KG1 (cell line): ENCODE data around the gene MAPK14.
"Not testable (repeated sequence)": the region's sequence is repeated elsewhere in the genome, so short reads cannot be mapped to it uniquely, and the experiment has no call there.

Source experiments
- DNase-seq: peaks from one replicate; lab custom pipeline; 2025; lab: John Stamatoyannopoulos, UW

MAPK14 gene

DNA sequence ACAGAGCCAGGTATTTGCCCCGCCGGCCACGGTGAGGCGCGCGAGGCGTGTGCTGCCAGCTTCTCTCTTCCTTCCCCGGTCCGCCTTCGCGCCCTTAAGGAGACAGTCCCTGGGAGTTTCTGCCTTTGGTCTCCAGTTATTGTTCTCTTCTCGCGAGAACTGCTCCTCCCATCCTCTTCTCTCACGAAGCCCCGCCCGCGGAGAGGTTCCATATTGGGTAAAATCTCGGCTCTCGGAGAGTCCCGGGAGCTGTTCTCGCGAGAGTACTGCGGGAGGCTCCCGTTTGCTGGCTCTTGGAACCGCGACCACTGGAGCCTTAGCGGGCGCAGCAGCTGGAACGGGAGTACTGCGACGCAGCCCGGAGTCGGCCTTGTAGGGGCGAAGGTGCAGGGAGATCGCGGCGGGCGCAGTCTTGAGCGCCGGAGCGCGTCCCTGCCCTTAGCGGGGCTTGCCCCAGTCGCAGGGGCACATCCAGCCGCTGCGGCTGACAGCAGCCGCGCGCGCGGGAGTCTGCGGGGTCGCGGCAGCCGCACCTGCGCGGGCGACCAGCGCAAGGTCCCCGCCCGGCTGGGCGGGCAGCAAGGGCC is at the start of gene MAPK14:
Gene MAPK14 (plus strand): TSS at position 308 of the 587 bp plus-strand sequence. CDS start 350 bp downstream, outside the sequence.
- peak; percentile 97 for DNase-seq

- DNase-seq = not testable (repeated sequence)
Measured at GRCh38 chr6:35980126-35980525, 47.5 kb upstream of the MAPK14 start.

DNA sequence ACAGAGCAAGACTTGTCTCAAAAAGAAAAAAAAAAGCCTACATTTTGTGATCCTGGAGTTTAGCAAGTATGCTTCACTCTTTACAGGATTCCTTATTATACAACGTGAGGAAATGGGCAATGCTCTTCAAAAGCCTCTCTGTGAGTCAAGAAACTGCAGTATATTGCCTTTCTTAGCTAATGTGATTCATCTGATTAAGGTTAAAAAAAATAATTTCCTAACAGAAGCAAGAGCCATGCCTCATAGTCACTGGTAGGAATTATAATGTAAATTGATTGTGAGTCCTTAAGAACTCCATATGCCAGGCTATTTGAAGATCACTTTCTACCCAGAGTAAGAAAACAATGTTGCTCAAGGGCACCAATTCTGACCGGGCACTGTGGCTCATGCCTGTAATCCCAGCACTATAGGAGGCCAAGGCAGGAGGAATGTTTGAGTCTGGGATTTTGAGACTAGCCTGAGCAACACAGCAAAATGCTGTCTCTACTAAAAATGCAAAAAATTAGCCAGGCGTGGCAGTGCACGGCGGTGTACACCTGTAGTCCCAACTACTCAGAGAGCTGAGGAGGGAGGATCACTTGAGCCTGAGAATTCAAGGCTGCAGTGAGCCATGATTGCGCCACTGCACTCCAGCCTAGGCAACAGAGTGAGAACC is 46.5 kb upstream of the MAPK14 start:
- DNase-seq = no peak

- DNase-seq = no peak
Measured at GRCh38 chr6:35984701-35985100, 42.9 kb upstream of the MAPK14 start.

DNA sequence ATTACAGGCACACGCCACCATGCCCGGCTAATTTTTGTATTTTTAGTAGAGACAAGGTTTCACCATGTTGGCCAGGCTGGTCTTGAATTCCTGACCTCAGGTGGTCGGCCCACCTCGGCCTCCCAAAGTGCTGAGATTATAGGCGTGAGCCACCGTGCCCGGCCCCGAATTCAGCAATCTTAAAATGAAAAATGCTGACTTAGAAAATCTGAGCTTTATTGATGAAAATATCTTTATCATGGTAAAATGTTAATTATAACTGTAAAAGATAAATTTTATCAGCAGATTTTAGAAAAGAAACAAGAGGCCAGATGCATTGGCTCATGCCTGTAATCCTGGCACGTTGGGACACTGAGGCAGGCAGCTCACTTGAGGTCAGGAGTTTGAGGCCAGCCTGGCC is 39.6 kb upstream of the MAPK14 start:
- not testable (repeated sequence) for DNase-seq

GRCh38 chr6:35993150-35993549 is 34.5 kb upstream of the MAPK14 start:
- DNase-seq = no peak

DNA sequence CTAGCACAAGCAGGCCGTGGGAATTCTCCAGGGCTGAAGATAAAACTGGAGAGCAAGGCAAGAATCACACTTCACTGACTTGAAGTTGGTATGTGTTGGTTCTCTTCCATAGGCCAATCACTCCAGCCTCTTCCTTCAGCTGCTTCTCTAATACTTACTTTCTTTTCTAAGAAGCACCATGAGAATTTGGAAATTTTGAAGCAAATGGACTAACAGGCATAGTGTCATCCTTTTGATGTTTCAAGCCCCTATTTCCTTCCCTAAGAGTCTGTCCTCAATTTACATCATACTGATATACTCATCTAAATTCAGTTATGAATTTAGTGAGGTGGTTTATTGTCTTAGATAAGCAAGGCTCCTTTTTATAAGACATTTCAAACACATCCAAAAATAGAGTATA is 27.2 kb upstream of the MAPK14 start:
- no peak for DNase-seq

DNA sequence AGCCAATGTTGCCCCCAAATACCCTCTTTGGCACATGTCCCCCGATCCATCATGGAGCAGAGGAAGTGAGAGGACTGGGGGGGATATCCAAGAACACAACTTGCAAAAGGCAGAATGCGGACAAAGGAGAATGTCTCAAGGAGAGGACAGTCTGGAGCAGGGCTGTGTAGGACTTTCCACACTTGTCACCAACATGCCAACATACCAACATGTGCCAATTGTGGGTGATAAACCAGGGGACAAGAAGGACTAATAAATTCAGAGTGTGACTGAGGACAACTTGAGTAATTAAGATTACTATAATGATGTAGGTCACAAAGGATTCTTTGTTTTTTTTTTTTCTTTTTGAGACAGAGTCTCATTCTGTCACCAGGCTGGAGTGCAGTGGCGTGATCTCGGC is 11.9 kb upstream of the MAPK14 start:
- DNase-seq = no peak

- no peak for DNase-seq
Measured at GRCh38 chr6:36018339-36018738, 9.3 kb upstream of the MAPK14 start.

DNA sequence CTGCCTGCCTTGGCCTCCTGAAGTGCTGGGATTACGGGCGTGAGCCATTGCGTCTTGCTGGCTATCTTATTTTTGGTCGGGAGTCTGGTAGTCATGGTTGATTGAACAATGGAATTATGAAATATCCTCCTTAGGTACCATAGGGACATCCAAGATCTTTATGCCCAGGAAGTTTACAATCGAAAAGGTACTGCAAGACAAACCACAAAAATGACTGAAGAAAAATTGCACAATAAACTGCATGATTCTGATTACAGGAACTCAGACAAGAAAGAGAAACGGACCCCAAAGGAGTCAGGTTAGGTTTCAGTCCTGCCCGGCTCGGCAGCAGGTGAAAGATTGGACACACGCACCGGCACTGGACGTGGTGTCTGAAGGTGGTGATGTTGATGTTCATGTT is 8.4 kb upstream of the MAPK14 start:
- DNase-seq = no peak

- DNase-seq = no peak
Measured at GRCh38 chr6:36020154-36020553, 7.5 kb upstream of the MAPK14 start.

GRCh38 chr6:36023996-36024795 is 3.4 kb upstream of the MAPK14 start, which contains the start of gene SLC26A8:
SLC26A8 (minus strand) TSS chr6:36024641; CDS start chr6:36019707, 4,934 bp downstream.
- no peak for DNase-seq

DNA sequence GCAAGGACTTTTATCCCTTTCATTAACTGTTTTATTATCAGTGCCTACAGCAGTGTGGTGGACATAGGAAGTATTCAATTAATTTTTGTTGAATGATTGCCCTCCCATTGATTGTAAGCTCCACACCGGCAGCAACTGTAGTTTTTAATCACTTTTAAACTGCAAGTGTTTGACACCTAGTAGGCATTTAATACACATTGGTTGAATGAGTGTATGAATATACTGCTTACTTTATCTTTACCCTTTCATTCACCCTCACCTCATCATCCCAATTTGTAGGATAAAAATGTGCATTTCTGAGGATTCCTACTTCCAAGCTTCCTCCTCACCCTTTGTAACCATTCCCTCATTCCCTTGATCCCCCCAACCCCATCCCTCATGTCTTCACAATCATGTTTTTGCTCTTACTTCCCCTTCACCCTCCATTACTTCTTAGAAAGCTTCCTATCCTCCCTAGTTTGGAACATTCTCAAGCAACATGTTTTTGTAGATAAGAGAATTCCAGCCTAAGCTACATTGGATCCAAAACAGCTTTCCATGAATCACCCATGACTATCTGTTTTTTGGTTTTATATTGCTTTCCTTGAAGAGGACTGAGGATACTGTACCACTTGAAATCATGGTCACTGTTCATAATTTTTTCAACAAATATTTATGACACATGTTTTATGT is 2.2 kb upstream of the MAPK14 start:
- no peak for DNase-seq

DNA sequence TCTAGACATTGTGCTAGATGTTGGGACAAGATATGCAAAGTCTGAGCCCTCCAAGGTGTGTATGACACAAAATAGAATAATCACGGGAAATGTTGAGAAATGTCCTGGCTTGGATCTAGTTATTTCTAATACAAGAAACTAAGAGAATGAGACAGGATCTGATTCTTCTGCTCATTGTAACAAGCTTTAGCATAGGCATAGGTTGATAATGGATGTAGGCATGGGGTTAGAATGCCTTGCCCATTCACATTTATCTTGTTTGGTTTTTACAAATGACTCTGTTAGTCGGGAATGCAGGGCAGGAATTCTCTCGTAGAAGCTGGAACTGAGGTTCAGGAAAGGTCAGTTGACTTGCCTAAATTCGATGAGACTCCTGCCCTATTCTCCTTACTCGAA is 1.7 kb upstream of the MAPK14 start:
- DNase-seq = no peak

- DNase-seq = no peak
Measured at GRCh38 chr6:36028088-36028876, 674 bp downstream of the MAPK14 start.

GRCh38 chr6:36028877-36029324 is 1.3 kb downstream of the MAPK14 start:
- DNase-seq = peak; percentile 53

DNA sequence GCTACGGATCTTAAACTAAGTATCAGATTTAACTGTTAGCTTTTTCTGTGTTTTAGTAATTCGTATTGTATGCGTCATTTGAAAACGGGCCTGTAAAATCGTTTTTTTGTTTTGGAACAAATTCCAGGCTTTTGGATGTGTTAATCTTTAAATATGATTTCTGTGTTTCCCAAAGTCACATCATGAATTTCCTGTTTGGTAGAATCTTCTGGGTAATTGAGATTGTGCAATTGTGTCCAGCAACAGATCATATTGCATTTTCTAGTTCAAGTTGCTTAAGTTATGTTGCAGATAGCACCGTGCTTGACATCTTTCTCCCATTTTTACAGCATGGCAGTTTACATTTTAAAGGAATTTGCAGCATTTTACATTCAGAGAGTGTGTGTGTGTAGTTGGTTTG is 1.9 kb downstream of the MAPK14 start:
- DNase-seq = no peak

DNA sequence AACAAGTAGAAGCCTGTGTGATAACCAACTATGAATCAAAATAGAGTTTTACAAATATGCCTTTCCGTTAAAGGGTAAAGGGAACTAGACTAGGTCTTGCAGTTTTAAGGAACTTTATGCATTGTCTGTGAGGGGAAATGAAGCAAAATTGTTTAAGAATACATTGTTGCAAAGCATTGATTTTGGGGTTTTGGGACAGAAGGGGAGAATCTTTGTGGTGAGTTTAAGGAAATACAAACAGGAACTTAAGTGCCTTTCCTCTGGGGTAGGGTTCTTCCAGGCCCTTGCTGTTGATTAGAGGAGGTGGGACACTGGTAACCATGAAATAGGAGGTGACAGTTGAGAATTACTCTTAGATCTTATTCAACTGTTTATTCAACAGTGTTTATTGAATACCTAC is 4.7 kb downstream of the MAPK14 start:
- DNase-seq = peak; percentile 47

GRCh38 chr6:36033144-36033543 is 5.5 kb downstream of the MAPK14 start:
- not testable (repeated sequence) for DNase-seq

DNA sequence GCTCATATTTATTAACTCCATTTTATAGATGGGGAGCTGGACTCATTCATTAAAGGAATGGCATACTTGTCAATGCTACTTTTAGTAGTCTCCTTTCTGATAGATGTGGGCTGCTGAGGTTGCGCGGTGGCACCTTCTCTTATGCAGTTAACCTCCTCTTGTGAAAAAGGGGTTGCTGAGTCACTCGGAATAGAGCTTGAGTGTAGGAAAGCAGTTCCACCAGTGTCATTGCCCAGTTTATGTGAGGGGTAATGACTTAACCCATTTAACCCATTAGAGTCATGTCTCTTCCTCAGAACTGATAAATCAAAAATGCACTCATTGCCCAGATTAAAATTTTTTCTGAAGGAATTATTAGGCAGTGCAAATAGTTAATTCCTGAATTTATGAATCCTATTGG is 6.3 kb downstream of the MAPK14 start:
- no peak for DNase-seq

DNA sequence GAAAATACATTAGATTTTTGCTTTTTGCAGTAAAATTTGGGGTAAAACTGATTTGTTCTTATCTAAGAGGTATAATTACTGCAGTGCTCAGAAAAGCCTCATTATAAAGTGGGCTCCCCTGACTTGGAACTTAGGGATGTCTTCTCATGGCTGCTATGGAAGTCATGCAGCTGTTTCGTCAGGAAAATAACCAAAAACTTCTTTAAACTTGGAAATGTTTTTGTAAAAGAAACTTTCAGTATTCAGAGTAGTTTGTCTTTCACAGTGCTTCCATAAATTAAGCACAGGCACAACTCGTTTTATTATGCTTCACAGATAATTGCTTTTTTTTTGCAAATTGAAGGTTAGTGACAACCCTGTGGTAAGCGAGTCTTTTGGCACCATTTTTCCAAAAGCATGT is 6.8 kb downstream of the MAPK14 start:
- DNase-seq = no peak

DNA sequence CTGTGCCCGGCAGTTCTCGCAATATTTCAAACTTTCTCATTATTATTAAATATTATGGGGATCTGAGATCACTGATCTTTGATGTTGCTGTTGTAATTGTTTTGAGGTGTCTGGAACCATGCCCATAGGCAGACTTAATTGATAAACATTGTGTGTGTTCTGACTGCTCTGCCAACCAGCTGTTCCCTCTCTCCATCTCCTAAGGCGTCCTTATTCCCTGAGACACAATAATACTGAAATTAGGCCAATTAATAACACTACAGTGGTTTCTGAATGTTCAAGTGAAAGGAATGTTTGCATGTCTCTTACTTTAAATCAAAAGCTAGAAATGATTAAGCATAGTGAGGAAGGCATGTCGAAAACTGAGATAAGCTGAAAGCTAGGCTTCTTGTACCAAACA is 7.6 kb downstream of the MAPK14 start:
- no peak for DNase-seq
